ENCODE measurements around the gene WBP1L.
"Not testable (repeated sequence)": the region's sequence is repeated elsewhere in the genome, so short reads cannot be mapped to it uniquely, and the experiment has no call there.

Gene WBP1L

GRCh38 chr10:102844190-102844776 is 100.5 kb downstream of the WBP1L start:
- not testable (repeated sequence) for DNase-seq

GRCh38 chr10:102845352-102845902 is 101.7 kb downstream of the WBP1L start:
- no peak for DNase-seq

GRCh38 chr10:102850025-102850518 is 106.3 kb downstream of the WBP1L start:
- DNase-seq, result no peak

- not testable (repeated sequence) for DNase-seq
Observed at GRCh38 chr10:102853237-102853636, 109.5 kb downstream of the WBP1L start.

DNA sequence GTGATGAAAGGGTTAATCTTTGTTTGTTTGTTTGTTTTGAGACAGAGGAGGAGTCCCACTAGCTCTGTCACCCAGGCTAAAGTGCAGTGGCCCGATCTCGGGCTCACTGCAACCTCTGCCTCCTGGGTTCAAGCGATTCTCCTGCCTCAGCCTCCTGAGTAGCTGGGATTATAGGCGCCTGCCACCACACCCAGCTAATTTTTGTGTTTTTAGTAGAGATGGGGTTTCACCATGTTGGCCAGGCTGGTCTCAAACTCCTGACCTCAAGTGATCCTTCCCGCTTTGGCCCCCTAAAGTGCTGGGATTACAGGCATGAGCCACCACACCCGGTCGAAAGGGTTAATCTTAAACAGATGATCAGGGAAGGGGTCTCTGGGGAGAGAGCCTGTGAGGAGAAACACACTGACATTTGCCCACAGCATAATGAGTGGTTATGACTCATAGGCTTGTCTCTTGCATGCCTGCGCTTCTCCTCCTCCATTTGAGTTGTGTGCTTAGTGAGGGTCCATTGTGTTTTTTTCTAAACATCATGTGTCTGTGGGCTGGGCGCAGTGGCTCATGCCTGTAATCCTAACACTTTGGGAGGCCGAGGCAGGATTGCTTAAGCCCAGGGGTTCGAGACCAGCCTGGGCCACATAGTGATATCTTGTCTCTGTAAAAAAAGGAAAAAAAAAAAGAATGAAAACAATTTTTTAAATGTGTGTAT is 112.1 kb downstream of the WBP1L start:
- DNase-seq, result not testable (repeated sequence)

DNA sequence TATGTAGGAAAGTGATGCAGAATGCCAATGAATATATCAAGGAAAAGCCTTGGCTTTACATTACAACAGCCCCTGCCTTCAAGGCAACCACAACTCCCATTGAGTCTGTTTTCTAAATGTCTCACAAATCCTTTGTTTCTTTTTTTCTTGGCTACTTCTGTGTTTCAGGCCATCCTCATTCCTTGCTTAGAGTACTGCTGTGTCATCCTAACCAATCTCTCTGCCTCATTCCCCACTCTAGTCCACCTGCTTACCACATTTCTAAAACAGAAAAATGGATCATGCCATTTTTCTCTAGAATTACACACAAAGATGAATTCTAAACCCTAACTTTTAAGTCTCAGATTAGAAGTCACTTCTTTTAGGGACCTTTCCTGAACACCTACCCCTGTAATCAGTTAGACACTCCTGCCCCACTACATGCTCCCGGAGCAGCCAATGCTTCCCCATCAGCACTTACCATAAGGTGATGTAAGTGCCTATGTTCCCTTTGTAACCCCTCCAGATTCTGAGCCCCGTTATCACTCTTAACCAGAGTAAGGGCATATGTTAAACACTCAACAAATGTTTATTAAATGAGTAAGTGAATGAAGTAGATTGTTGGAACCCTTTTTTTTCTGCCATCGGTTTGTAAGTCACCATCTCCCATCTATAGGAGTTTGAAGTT is 113.1 kb downstream of the WBP1L start:
- no peak for DNase-seq

GRCh38 chr10:102859911-102860310 is 116.2 kb downstream of the WBP1L start:
- no peak for DNase-seq

DNA sequence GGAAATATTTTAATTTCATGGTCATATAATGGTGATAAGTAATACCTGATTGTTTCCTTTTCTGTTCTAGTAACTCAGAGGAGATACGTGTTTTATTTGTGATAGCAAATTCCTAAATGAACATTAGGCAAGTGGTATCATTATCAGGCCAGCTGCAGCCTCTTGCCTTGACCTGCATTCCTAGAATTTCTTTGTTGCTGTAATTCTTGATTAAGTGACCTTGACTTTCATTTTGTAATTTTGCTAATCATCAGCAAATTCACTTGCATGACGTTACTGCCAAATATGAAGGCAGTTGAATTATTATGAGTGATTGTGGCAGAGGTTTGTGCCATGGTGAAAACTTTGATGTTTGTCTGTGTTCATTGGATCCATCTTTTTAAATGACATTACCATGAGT is 119.9 kb downstream of the WBP1L start:
- no peak for DNase-seq

DNA sequence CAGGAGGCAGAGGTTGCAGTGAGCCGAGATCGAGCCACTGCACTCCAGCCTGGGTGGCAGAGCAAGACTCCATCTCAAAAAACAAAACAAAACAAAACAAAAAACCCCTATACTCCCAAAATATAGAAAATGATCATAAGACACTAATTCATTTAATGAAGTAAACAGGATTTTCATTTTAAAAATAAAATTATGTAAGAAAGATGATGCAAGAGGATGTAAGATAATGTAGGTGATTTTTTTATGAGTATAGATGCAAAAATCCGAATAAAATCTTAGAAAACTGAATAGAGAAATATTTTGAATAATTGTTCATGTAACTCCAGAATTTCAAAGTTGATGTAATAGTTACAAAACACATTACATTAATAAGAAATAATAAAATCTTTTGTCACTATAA is 121.9 kb downstream of the WBP1L start:
- DNase-seq, result no peak
